ENCODE measurements around the gene PAK5. TPM values are rescaled to one million over a fixed set of nuclear protein-coding genes. Genes with fewer than 3 reads are reported as not detected.

The PAK5 gene
- total RNA-seq, 1 experiment from 2014 or later = not detected

GRCh38 chr20:9705722-9706476, 133.0 kb downstream of the PAK5 start:
- intact Hi-C loops (cut with micrococcal nuclease) = no loop called here
- no TSS peak for BruUV-seq (replicated peaks)
- CTCF ChIA-PET = no interaction called here
- H4K20me1 ChIP-seq (ENCODE audit: insufficient read depth) = no peaks in the 10 kb centered on the region
- no peak overlapping the region for H3K4me3 ChIP-seq (replicated peaks in 1 of 2; ENCODE audit: low read depth in 1 of 2, low read length in 2 of 2)
- no peak overlapping the region for H3K27ac ChIP-seq (ENCODE audit: low read depth, low read length)
- H3K4me1 ChIP-seq (ENCODE audit: control insufficient read depth in 1 of 2, insufficient read depth in 2 of 2, low read length in 2 of 2) = no peaks in the 10 kb centered on the region
- DNase-seq (ENCODE audit: low read depth, low spot score) (no peak), ATAC-seq (no peak)
- POLR2A ChIA-PET = no interaction called here
- RAD21 ChIA-PET (ENCODE audit: low non-redundant PET in 1 of 2, low total read pairs in 2 of 2, uncharacterized antibody in 2 of 2, unreplicated experiment in 2 of 2) = no interaction called here
- no peaks in the 10 kb centered on the region for H3K9me2 ChIP-seq (ENCODE audit: insufficient read depth)
- peaks cover 14% of the 10 kb centered on the region; the same call in 1 of the 2 replicates for H3K27me3 ChIP-seq (ENCODE audit: insufficient read depth, low read length)
- H2AFZ ChIP-seq (ENCODE audit: low read depth, low read length, poor library complexity, severe bottlenecking) = no peak overlapping the region
- TF ChIP-seq REST (IDR thresholded peaks at IDR 0.05; ENCODE audit: low read depth) (no peak), MAX (IDR thresholded peaks at IDR 0.05) (no peak), SIN3A (IDR thresholded peaks at IDR 0.05; ENCODE audit: low read depth) (no peak), SP1 (IDR thresholded peaks at IDR 0.05; ENCODE audit: low read depth) (no peak), ATF3 (IDR thresholded peaks at IDR 0.05) (no peak), JUND (IDR thresholded peaks at IDR 0.05) (no peak)
- H3K9ac ChIP-seq (ENCODE audit: low read length) = no peak overlapping the region
- no peak overlapping the region for H3K4me2 ChIP-seq (ENCODE audit: low read length)
- H3K9me3 ChIP-seq (ENCODE audit: control insufficient read depth in 1 of 2, insufficient read depth in 1 of 2, low read depth in 1 of 2, low read length in 2 of 2) = no peaks in the 10 kb centered on the region
- H3K79me2 ChIP-seq (ENCODE audit: insufficient read depth, low read length) = no peaks in the 10 kb centered on the region
- H3K36me3 ChIP-seq (ENCODE audit: control insufficient read depth in 1 of 2, insufficient read depth in 2 of 2, low read length in 2 of 2) = no peaks in the 10 kb centered on the region
